HEK293 (cell line): Measurements from ENCODE around the gene GNAI2.

Source experiments
- CTCF ChIA-PET: fragments of 350-600 bp; formaldehyde crosslinking; extraction: SDS; loops from one replicate; lab custom pipeline; 2021; ENCODE audit warnings: antibody characterized with exemption; lab: Yijun Ruan, JAX
- POLR2A ChIA-PET: fragments of 300-600 bp; formaldehyde crosslinking; extraction: SDS; loops from one replicate; lab custom pipeline; 2020; ENCODE audit warnings: antibody characterized with exemption, inconsistent platforms; lab: Yijun Ruan, JAX
- H3K27ac ChIP-seq: fragments of 200-500 bp; sonication (Bioruptor generic); 2 replicates; pipeline ENCODE4 v1.5.1; 2014; ENCODE audit warnings: low read depth, low read length, control low read depth, inconsistent platforms; ENCODE audit errors: extremely low read depth
- H3K36me3 ChIP-seq, 2 experiments: fragments of 200-500 bp in 1 of 2; sonication (Bioruptor generic) in 1 of 2; 1 replicate in 1 of 2; 2 replicates in 1 of 2; pipeline ENCODE4 v1.5.1; 2014 to 2017; ENCODE audit warnings: inconsistent platforms in 2 of 2, low read length in 2 of 2; ENCODE audit not compliant: control insufficient read depth in 2 of 2, insufficient read depth in 1 of 2
- H3K4me1 ChIP-seq: fragments of 200-500 bp; sonication (Bioruptor generic); 2 replicates; pipeline ENCODE4 v1.5.1; 2014; ENCODE audit warnings: mild to moderate bottlenecking, low read length, inconsistent platforms; ENCODE audit not compliant: control insufficient read depth, insufficient read depth
- H3K4me3 ChIP-seq: 2 replicates; pipeline ENCODE4 v1.5.1; 2011; ENCODE audit warnings: low read depth, mild to moderate bottlenecking, control low read depth, low read length, moderate library complexity
- H3K9me3 ChIP-seq: fragments of 200-500 bp; sonication (Bioruptor generic); 2 replicates; pipeline ENCODE4 v1.5.1; 2014; ENCODE audit warnings: low read depth, low read length, inconsistent platforms; ENCODE audit not compliant: control insufficient read depth, insufficient read depth
- GLI2 ChIP-seq: fragments of 450-650 bp; formaldehyde crosslinking; IDR thresholded peaks from 2 replicates; pipeline ENCODE4; 2017; ENCODE audit warnings: missing biosample characterization, missing genetic modification characterization, low read depth, borderline replicate concordance
- HIC1 ChIP-seq: fragments of 450-650 bp; formaldehyde crosslinking; IDR thresholded peaks from 2 replicates; pipeline ENCODE4 v1.5.1; 2016; ENCODE audit warnings: missing biosample characterization, missing genetic modification characterization
- IKZF3 ChIP-seq: fragments of 450-650 bp; IDR thresholded peaks from 2 replicates; pipeline ENCODE4 v1.5.0; 2018; ENCODE audit warnings: missing biosample characterization, mild to moderate bottlenecking, missing genetic modification characterization, moderate library complexity
- KLF1 ChIP-seq: fragments of 450-650 bp; formaldehyde crosslinking; IDR thresholded peaks from 2 replicates; pipeline ENCODE4 v1.5.1; 2016; ENCODE audit warnings: missing biosample characterization, missing genetic modification characterization
- KLF17 ChIP-seq: fragments of 450-650 bp; formaldehyde crosslinking; IDR thresholded peaks from 2 replicates; pipeline ENCODE4 v1.5.1; 2016; ENCODE audit warnings: missing biosample characterization, missing genetic modification characterization
- KLF7 ChIP-seq: fragments of 450-650 bp; formaldehyde crosslinking; IDR thresholded peaks from 2 replicates; pipeline ENCODE4 v1.5.1; 2016; ENCODE audit warnings: missing biosample characterization, missing genetic modification characterization, borderline replicate concordance
- MZF1 ChIP-seq: fragments of 450-650 bp; formaldehyde crosslinking; IDR thresholded peaks from 2 replicates; pipeline ENCODE4 v1.5.1; 2017; ENCODE audit warnings: missing biosample characterization, missing genetic modification characterization, borderline replicate concordance
- PRDM1 ChIP-seq: fragments of 450-650 bp; formaldehyde crosslinking; IDR thresholded peaks from 2 replicates; pipeline ENCODE4; 2016; ENCODE audit warnings: missing biosample characterization, missing genetic modification characterization
- PRDM6 ChIP-seq: fragments of 450-650 bp; formaldehyde crosslinking; IDR thresholded peaks from 2 replicates; pipeline ENCODE4 v1.5.1; 2017; ENCODE audit warnings: missing biosample characterization, missing genetic modification characterization
- ZBTB10 ChIP-seq: fragments of 450-650 bp; formaldehyde crosslinking; IDR thresholded peaks from 2 replicates; pipeline ENCODE4 v1.5.1; 2016; ENCODE audit warnings: missing biosample characterization, missing genetic modification characterization
- ZBTB17 ChIP-seq: fragments of 450-650 bp; formaldehyde crosslinking; IDR thresholded peaks from 2 replicates; pipeline ENCODE4 v1.5.1; 2016; ENCODE audit warnings: missing biosample characterization, missing genetic modification characterization
- ZBTB26 ChIP-seq: fragments of 450-650 bp; formaldehyde crosslinking; optimal IDR thresholded peaks from 2 replicates; pipeline ENCODE3; 2016; ENCODE audit warnings: missing biosample characterization, mild to moderate bottlenecking, missing genetic modification characterization
- ZFHX2 ChIP-seq: fragments of 450-650 bp; formaldehyde crosslinking; conservative IDR thresholded peaks from 2 replicates; pipeline ENCODE4 v1.5.1; 2016; ENCODE audit warnings: missing biosample characterization, missing genetic modification characterization
- ZNF121 ChIP-seq: fragments of 450-650 bp; formaldehyde crosslinking; IDR thresholded peaks from 2 replicates; pipeline ENCODE4 v1.5.1; 2016; ENCODE audit warnings: missing biosample characterization, missing genetic modification characterization
- ZNF175 ChIP-seq: fragments of 450-650 bp; formaldehyde crosslinking; IDR thresholded peaks from 2 replicates; pipeline ENCODE4 v1.5.1; 2016; ENCODE audit warnings: missing biosample characterization, missing genetic modification characterization
- ZNF184 ChIP-seq: fragments of 450-650 bp; IDR thresholded peaks from 2 replicates; pipeline ENCODE4 v1.5.1; 2018; ENCODE audit warnings: missing biosample characterization, mild to moderate bottlenecking, missing genetic modification characterization
- ZNF19 ChIP-seq: fragments of 450-650 bp; formaldehyde crosslinking; IDR thresholded peaks from 2 replicates; pipeline ENCODE4; 2016; ENCODE audit warnings: missing biosample characterization, missing genetic modification characterization, low read depth
- ZNF202 ChIP-seq: fragments of 450-650 bp; formaldehyde crosslinking; IDR thresholded peaks from 2 replicates; pipeline ENCODE4 v1.5.1; 2016; ENCODE audit warnings: missing biosample characterization, missing genetic modification characterization, borderline replicate concordance
- ZNF211 ChIP-seq: fragments of 450-650 bp; formaldehyde crosslinking; IDR thresholded peaks from 2 replicates; pipeline ENCODE4 v1.5.1; 2016; ENCODE audit warnings: low read depth, missing biosample characterization, missing genetic modification characterization
- ZNF473 ChIP-seq: fragments of 450-650 bp; formaldehyde crosslinking; IDR thresholded peaks from 2 replicates; pipeline ENCODE4 v1.5.1; 2017; ENCODE audit warnings: missing biosample characterization, missing genetic modification characterization
- ZNF549 ChIP-seq: fragments of 450-650 bp; IDR thresholded peaks from 2 replicates; pipeline ENCODE4 v1.5.1; 2018; ENCODE audit warnings: missing biosample characterization, missing genetic modification characterization, mild to moderate bottlenecking, inconsistent platforms, moderate library complexity
- ZNF610 ChIP-seq: fragments of 450-650 bp; formaldehyde crosslinking; IDR thresholded peaks from 2 replicates; pipeline ENCODE4 v1.5.1; 2016; ENCODE audit warnings: missing biosample characterization, missing genetic modification characterization, borderline replicate concordance
- ZNF747 ChIP-seq: fragments of 450-650 bp; formaldehyde crosslinking; IDR thresholded peaks from 2 replicates; pipeline ENCODE4 v1.5.1; 2016; ENCODE audit warnings: missing biosample characterization, missing genetic modification characterization
- ZNF792 ChIP-seq: fragments of 450-650 bp; formaldehyde crosslinking; IDR thresholded peaks from 2 replicates; pipeline ENCODE4 v1.5.1; 2016; ENCODE audit warnings: missing biosample characterization, missing genetic modification characterization
- ZSCAN16 ChIP-seq: fragments of 450-650 bp; formaldehyde crosslinking; IDR thresholded peaks from 2 replicates; pipeline ENCODE4 v1.5.1; 2016; ENCODE audit warnings: missing biosample characterization, missing genetic modification characterization
- ZSCAN18 ChIP-seq: fragments of 450-650 bp; formaldehyde crosslinking; IDR thresholded peaks from 2 replicates; pipeline ENCODE4 v1.5.1; 2016; ENCODE audit warnings: missing biosample characterization, missing genetic modification characterization

The GNAI2 gene

GRCh38 chr3:50213373-50213772 lies 22.6 kb upstream of the GNAI2 start:
- H3K4me1 ChIP-seq = no peaks in the 10 kb centered on the region
- TF ChIP-seq KLF7 (tag by site-specific recombination) (no peak), ZNF473 (tag by site-specific recombination) (no peak), IKZF3 (tag by site-specific recombination) (no peak), ZBTB17 (tag by site-specific recombination) (no peak), ZNF610 (tag by site-specific recombination) (no peak), PRDM1 (tag by site-specific recombination) (no peak), ZNF549 (tag by site-specific recombination) (no peak), KLF17 (tag by site-specific recombination) (no peak), KLF1 (no peak)
- ChIA-PET CTCF (interaction anchor here (0.6 to 17.6 kb wide), 2 partner anchors 20 to 59 kb away, joined by 3 to 237 read pairs; partner anchors contain the start of gene GNAT1), POLR2A (no interaction called here)
- H3K9me3 ChIP-seq = no peaks in the 10 kb centered on the region
- no peak overlapping the region for H3K27ac ChIP-seq
- H3K4me3 ChIP-seq = no peak overlapping the region
- peaks cover 0 to 2% of the 10 kb centered on the region in 2 experiments; a peak in 1 of 3 replicates for H3K36me3 ChIP-seq

- Histone ChIP-seq H3K4me1 (no peaks in the 10 kb centered on the region), H3K9me3 (no peaks in the 10 kb centered on the region), H3K36me3 (peaks cover 0 to 5% of the 10 kb centered on the region in 2 experiments; a peak in 1 of 3 replicates), H3K27ac (no peak overlapping the region), H3K4me3 (no peak overlapping the region)
- POLR2A ChIA-PET = no interaction called here
- CTCF ChIA-PET = interaction anchor here (0.7 to 17.6 kb wide), 2 partner anchors 11 to 22 kb away, joined by 3 to 237 read pairs; partner anchors contain the start of gene GNAT1
- TF ChIP-seq ZNF121 (tag by site-specific recombination) (no peak), ZSCAN16 (tag by site-specific recombination) (no peak), ZNF202 (tag by site-specific recombination) (no peak), ZFHX2 (tag by site-specific recombination) (no peak), HIC1 (tag by site-specific recombination) (no peak), ZNF747 (tag by site-specific recombination) (no peak), ZSCAN18 (no peak), ZNF175 (tag by site-specific recombination) (no peak), ZNF19 (no peak), ZNF211 (tag by site-specific recombination) (no peak), PRDM6 (no peak), ZBTB10 (tag by site-specific recombination) (no peak), MZF1 (no peak), GLI2 (tag by site-specific recombination) (no peak), ZBTB26 (tag by site-specific recombination) (no peak), ZNF792 (tag by site-specific recombination) (no peak), ZNF184 (tag by site-specific recombination) (no peak)
These were observed 21.2 kb upstream of the GNAI2 start for GRCh38 chr3:50214824-50215223.
